GM20431 (cell line): Measurements from ENCODE around the gene STXBP4.

Experiments
- in situ Hi-C: fragments of 300-500 bp; cut with MseI, MboI; formaldehyde crosslinking; loops from one replicate; pipeline ENCODE4 v1.15.0; 2020; ENCODE audit warnings: low sequenced_read_pairs; ENCODE audit not compliant: unreplicated experiment

STXBP4 gene

DNA sequence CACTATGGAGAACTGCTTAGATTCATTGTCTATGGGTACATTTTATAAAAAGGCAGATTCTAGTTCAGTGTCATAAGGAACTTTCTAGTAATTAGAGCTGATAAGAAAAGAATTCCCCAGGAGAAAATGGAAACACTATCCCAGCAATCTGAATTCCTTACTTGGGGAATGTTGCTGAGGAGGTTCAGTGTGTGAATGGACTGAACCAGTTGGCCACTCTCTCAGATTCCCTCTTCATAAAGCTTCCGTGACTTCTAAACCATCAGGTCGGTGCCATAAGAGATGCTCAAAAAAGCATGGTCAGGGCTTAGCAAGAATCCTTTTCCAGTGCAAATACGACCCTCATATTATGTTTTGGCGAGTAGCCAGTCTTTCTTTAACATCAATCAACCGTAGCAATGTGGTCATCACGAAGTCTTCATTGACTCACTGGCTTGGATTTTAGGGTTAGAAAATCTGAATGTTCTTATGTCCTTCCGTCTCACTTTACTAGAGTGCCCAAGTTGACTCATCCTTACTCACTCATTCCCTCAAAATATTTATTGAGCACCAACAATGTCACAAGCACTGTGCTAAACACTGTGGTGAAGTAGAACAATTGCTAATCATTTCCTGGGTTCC, 193.5 kb downstream of the STXBP4 start:
- in situ Hi-C loops, result no loop called here

GRCh38 chr17:55162556-55162946, 194.0 kb downstream of the STXBP4 start:
- in situ Hi-C loops, result no loop called here

GRCh38 chr17:55163408-55163807, 194.8 kb downstream of the STXBP4 start:
- in situ Hi-C loops, result no loop called here

DNA sequence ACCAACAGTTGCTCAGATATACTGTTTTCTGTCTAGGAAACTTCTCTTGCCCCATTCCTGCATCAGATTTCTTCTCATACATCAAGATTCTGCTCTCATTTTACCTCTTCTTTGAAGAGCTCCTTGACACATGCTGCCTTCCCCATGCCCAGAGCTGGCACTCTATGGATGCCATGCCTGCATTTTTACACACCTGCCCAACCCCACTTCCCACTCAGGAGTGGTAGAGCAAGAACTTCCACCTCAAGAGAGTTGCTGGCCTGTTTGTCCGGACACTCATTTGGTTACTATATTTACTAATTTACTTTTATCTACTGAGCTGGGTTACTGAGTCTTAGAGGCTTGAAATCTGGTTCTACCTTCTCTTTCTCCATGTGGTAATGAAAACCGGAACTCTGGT, 197.9 kb downstream of the STXBP4 start:
- in situ Hi-C loops, result no loop called here

GRCh38 chr17:55167024-55167725, 198.6 kb downstream of the STXBP4 start:
- in situ Hi-C loops, result no loop called here

DNA sequence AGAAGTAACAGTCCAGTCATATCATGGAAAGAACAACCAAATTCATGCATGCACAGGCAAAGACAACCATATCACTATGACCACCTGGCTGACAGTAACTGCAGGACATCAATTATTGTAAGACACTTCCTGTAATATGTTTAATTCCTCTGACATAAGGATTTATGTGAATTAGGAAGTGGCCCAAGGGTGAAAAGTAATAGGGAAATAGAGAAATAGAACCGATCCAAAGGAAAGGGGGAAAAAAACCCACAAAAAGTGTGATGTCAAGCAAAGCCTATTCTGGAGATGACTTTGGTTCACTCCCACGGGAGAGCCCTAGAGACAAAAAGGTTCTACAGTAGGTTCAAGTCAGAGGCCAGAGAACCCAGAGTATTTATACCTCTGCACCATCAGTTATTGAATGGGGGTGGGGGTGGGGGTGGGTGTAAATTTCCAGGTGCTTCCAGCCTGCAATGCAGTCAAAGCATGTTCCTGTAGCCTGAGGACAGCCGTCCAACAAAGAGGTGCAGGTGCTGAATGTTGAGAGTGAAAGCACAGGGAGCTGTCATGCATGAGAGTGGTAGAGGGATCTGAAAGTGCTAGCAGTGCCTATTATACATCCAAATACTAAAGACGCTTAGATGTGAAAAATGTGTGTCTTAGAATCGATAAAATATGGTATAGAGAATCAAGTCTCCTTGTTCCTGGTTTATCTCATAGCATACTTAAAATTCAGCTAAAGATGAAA, 200.6 kb downstream of the STXBP4 start:
- in situ Hi-C loops, result no loop called here

DNA sequence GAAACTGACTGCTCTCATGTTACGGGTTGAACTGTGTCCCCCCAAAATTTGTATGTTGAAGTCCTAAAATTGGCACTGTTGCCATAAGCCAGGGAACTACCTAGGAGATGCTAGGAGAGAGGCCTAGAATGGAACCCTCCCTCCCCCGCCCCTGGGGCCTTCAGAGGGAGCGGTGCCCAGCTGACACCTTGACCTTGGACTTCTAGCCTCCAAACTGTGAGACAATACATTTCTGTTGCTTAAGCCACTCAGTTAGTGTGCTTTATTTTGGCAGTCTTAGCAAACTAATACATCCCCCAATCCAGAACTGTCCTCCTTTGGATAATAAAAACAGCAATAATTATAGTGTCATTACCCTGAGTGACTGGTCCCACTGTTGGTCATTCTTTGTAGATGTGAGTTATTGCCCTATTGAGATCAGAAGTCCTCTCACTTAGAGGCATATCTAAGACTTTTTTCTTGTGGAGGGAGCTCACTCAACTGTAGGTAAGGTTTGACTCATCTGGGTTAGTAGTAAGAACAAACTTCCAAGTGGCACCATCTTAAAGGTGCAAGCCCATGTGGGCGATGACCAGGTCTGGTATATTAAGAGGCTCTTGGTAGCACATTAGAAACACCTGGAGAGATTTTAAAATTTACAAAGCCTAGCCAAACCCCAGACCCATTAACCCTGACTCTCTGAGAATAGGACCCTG, 203.2 kb downstream of the STXBP4 start:
- in situ Hi-C loops, result no loop called here

DNA sequence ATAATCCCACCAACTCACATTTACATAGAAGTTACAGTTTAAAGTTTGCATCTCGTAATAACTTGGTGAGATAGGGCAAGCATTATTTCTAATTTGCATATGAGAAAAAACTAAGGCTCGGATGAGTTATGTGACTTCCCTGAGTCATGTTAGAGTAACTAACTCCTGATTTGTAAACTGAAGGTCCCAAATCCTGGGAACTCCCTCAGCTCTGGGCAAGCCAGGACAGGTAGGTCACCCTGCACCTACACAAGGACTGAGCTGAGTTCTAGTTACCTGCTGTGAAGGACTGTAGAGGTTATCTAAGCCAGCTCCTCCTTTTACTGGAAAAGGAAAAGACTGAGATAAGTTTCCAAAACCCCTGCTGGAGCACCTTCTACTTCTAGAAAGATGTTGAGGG, 204.0 kb downstream of the STXBP4 start:
- in situ Hi-C loops, result no loop called here

- in situ Hi-C loops, result no loop called here
Measured at GRCh38 chr17:55174133-55174532, 205.6 kb downstream of the STXBP4 start.

DNA sequence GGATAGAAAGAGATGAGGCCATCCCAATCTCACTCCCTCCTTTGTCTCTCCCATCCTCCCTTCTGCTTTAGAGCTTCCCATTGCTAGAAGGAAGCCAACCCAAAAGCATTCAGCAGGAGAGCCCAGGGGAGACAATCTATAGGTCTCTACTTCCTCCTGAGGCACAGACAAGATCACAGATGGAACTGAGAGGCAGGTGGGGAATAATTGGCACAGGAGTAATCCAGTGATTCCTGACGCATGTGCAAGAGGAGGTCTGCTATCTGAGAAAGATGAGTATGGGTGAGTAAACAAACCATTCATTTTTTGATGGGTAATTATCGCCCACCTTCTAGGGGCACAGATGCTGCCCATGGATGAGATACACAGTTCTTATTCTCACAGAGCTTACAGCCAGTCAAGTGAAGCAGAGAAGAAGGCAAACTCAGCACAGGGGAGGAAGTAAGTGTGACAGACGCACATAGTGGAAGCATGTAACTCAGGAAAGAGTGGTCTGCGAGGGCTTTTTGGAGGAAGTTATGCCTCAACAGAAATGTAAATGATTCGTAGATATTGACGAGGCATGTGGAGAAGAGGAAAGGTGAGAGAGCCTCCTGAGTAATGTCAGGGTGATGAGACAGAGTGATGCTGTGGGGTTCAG, 207.3 kb downstream of the STXBP4 start:
- in situ Hi-C loops, result no loop called here

DNA sequence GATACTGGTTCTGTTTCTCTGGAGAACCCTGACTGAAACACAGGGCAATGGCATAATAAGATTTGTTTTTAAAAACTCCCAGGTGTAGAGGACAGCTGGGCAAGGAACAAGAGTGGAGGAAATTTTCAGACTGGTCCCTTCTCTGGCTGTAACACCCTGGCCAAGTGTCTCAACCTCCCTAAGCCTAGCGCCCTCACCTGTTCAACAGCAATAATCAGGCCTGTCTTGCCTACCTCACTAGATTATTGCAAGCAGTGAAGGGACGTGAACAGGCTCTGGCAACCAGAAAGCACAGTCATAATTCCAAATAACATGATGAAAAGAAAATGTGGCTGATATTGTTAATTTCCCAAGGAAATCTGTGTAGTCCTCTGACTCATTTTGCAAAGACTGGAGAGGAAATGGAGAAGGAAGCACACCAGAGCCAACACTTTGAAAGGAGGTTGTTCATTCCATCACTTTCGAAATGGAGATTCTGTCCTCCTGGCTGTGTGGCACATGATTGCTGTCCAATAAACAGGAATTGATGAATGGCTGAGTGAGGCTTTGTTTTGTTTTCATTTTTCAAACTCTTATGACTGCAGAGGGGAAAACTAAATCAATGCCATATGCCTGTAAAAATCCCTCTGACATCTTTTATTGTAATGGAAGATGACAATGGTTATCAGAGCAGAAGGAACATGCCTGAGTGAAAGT, 208.7 kb downstream of the STXBP4 start:
- in situ Hi-C loops, result no loop called here

DNA sequence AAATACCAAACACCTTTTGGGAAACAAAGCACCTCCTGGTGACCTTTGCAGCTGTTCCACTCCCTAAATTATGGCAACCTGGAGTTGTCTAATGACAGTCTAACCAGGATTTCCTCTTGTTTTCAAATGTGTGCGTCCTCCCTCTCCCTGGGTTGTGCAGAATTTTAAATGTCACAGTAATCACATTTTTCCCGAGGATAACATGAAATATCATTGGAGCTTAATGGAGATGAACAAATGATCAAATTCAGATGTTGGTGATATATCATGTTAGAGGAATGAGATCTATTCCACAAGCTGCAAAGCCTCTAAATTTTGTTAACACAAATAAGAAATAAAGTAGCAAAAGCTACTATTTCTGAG, 209.3 kb downstream of the STXBP4 start:
- in situ Hi-C loops, result no loop called here

DNA sequence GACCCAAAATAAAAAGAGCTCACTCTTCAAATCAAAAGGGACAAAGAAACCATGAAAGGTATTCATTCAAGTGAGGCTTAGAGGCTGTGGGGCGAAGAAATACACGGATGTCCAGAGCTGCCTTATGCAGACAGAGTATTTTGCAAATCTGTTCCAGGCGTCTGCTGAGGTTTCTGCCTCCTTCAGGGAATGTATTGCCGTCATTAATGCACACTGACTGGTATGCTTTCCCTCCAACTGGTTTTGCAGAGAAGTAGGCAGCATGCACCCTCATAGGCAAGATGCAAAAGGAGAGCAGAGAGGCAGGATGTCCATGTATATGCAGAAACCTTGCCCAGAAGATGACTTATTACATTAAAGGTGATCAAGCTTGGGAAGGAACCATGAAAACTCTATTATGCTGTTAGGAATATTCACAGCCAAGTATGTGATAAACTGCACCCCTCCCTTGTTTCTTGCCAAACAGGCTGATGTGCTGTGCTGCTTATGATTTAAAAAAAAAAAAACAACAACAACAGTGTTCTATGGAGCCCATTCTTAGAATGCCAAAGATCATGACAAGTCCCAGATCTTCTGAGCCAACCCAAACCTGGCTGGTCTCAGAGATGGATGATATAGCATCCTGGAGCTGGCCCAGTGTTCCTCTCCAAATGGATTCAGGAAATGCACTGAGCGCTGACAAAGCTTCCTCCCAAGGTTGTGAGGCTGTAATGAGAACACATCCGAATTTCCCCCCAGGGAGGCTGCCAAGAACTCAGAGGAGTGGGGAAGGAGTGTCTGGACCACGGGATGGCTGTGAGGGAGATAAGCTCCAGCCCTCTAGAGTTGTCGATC, 218.6 kb downstream of the STXBP4 start:
- in situ Hi-C loops, result no loop called here

DNA sequence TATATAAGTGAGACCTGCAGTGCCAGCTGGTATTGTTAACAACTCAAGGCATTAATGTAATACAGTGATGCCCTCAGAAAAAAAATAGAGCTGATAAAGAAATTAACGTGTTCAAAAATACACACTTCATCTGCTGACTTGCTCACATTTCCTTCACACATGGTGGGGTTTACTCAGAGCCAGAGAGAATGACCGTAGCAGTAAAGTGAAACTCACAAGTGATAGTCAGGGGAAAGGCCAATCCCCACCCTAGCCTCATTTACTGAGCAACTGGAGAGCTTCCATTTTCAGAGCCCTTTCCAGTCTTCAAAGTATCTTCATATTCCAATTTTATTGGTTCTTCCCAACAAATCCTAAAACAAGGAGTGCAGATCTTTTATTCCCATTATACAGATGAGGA, 222.2 kb downstream of the STXBP4 start:
- in situ Hi-C loops, result no loop called here

GRCh38 chr17:55198690-55199370, 230.3 kb downstream of the STXBP4 start:
- in situ Hi-C loops, result no loop called here

DNA sequence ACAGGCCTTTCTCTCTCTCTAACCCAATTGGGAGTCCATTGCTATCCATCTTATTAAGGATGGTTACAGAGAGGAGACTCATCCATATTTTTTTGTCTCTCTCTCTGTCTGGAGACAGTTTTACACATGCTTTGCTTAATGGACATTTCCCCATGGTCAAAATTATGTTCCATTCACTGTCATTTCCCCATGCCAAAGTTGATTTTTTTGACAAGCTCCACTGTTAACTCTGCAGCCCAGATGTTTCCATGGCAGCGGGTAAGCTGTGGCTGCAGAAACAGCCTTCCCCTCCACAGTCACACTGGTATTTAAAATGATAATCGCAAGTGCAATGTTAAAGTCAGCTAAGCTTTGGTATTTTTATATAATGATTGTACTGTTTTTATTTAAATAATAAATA, 232.3 kb downstream of the STXBP4 start:
- in situ Hi-C loops, result loop anchor here (25.0 kb wide), 1 partner anchor 111 kb away; no protein-coding TSS in a partner anchor

DNA sequence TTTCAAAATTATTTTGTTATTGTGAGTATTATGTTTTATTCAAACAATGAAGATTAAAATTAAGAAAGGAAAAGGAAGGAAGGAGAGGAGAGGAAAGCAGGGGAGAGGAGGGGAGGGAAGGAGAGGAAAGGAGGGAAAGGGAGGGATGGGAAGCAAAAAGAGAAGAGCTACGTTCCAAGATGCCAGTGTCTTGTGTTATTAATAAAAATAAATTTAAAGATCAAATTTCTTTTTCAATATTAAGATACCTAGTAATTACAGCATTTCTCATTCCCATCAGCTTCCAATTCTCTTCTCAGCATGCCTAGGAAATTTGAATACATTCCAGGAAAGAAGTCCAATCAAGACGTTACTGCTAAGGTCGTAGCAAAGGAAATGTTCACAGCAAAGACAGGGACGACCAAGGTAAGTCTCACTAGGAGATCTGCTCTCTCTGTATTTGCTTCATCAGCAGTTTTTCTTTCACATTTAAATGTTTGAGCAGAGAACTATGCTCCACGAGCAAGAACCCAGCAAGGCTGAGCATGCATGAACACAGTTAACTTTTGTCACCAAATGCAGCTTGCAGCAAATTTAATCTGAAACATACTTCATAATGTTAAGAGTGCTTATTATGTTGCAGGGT, 232.9 kb downstream of the STXBP4 start:
- in situ Hi-C loops, result loop anchor here (25.0 kb wide), 1 partner anchor 111 kb away; no protein-coding TSS in a partner anchor

- in situ Hi-C loops, result loop anchor here (25.0 kb wide), 1 partner anchor 109 kb away; no protein-coding TSS in a partner anchor
Measured at GRCh38 chr17:55202896-55203295, 234.3 kb downstream of the STXBP4 start.
